ENCODE results near the gene ALG2.

ALG2 gene, protein sequence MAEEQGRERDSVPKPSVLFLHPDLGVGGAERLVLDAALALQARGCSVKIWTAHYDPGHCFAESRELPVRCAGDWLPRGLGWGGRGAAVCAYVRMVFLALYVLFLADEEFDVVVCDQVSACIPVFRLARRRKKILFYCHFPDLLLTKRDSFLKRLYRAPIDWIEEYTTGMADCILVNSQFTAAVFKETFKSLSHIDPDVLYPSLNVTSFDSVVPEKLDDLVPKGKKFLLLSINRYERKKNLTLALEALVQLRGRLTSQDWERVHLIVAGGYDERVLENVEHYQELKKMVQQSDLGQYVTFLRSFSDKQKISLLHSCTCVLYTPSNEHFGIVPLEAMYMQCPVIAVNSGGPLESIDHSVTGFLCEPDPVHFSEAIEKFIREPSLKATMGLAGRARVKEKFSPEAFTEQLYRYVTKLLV

DNA sequence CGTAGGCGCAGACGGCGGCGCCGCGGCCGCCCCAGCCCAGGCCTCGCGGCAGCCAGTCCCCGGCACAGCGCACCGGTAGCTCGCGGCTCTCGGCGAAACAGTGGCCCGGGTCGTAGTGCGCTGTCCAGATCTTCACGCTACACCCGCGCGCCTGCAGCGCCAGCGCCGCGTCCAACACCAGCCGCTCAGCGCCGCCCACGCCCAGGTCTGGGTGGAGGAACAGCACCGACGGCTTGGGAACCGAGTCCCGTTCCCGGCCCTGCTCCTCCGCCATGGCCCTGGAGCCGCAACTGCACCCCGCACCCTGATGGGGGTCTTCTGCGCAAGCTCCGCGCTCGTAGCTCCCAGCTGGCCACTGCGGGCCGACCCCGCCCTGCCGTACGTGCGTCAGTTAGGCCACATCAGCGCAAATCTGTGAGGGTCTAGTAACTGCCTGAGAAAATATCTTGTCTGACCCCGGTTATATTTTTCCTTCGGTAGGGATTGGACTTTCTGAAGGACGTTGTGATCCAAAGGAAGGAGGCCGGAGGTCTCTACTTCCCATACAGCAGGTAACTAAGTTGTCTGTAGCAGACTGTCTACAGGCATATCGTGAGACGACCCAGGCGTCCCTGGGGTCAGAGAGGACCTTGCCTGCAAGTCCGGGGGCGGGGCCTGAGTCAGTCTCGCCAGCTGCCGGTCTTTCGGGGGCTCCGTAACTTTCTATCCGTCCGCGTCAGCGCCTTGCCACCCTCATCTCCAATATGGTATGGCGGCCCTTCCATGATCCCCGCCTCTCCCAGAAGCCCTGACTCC, at the start of gene ALG2, which contains the start of gene SEC61B:
Gene ALG2, minus strand, starts transcription at position 322 of the 795 bp plus-strand sequence. Its CDS starts 48 bp downstream, at position 274.
Gene SEC61B, plus strand, starts transcription at position 662 of the 795 bp plus-strand sequence. Its CDS starts 82 bp downstream, at position 744.
- peak; percentile 94 for DNase-seq

DNA sequence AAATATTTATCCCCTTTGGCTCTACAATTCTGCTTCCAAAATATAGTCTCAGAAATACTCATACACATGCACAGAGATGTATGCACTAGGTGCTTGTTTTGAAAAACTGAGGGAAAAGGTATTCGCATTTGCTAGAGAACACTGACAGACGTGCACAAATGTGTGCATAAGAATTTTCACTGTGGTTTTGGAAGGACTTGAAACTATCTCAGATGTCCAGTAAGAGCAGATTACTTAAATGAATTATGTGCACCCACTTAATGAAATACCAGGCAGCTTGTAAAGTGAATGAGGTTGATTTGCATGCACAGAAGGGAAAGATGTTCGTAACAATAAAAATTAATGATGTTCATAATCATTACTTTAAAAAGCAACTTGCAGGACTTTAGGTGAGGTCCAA, 48.7 kb upstream of the ALG2 start:
- no peak for DNase-seq

DNA sequence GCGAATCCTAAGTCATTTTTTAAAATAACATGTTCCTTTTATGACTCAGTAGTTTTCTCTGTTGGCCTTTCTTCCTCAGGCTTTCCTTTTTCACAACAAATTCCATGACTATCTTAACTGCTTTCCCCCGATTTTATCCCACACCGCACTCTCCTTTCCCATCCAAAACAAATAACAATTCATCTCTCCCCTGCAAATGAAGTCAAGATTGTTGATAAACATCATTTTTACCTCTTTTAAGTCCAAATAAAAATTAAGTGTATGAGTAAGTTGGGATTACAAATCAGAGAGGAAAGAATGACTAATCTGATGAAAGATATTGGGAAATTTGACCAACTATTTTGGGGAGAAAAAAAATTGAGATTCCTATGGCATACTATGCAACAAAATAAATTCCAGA, 47.7 kb upstream of the ALG2 start:
- peak; percentile 41 for DNase-seq

DNA sequence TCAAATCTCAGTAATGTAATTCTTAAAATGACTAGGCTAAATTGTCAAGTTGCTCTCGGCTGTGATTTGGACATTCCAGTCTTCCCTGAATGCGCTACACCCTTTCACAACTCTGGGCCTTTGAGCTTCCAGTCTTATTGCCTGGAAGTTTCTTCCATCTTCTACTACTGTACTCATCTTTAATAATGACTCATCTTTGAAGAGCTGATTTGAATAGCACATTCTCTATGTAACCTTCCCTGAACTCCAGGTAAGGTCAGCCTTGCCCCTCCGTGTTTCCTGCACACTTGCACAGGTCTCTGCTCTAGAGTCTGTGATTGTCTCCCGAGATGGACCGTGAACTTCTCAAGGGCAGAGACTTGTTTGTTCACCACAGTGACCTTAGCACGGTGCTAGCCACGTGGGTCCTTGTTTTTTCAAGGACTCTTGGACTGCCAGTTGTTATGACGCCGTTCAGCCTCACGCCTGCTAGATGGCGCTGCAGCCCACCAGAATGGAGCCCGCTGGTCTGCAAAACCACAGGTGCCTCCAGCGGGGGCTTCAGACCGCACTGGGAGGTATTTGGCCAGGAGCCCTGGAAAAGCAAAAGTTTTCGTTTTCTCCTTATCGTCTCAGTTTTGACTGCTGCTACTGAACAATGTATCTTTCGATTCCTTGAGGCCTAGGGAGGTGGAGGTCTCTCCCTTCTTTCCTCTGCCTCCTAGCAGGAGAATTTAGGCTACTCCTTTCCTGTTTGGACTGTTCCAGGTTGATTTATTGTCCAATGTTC, 44.7 kb upstream of the ALG2 start:
- DNase-seq: peak; percentile 79

DNA sequence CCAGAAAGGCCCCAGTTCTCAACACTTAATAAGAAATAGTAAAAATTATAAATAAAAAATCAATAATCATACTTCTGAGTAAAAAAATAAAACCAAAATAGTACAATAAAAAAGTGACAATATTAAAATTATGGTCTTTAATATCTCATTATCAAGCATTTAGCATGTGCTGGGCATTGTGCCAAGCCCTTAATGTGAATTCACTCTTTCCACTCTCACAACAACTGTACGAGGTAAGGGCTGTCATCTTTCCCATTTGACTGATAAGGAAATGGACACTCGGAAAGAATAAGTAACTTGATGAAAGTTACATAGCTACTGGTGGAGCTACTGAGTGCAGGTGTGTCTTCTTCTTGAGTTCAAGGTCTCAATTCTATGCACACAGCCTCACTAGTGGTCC, 43.9 kb upstream of the ALG2 start:
- DNase-seq: no peak

DNA sequence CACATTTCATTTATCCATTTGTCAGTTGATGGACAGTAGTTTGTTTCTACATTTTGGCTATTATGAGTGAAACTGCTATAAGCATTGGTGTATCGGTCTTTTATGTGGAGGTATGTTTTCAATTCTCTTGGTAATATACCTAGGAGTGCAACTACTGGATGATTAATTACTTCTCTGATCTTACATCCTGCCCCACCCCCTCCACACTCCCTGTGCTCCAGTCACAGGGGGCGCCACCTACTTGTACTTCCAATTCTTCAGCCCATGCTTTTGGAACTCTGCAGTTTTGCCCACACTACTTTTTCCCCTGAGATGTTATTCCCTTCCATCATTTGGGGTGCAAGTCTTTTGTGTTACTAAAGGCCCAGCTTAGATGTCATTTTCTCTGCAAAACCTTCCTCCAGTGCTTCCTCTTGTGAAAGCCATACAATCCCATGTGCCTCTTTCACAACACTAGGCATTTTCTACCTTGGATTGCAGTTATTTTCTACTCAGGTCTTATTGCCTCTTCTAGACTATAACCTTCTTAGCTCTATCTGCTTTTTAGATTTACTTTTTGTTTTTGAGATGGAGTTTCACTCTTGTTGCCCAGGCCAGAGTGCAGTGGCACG, 42.4 kb upstream of the ALG2 start:
- DNase-seq: no peak

DNA sequence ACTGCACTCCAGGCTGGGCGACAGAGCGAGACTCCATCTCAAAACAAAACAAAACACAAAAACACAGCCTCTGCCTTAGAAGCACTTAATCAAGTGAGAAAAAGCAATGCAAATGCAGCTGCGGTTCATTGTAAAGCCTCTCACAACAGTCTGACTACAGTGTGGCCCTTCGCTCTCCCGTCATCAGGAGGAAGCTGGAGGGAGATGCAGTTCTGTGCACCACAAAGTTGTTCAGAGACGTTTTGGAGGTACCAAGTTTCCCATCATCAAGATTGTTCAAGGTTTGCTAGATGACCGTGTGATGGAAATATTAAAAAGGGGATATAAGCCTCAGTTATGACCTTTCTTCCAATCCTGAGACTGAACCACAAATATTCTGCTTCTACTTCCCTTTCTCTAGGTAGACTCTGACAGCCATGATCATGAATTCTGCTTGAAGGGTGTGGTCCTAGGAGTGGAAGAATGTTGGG, 41.2 kb upstream of the ALG2 start:
- DNase-seq: no peak

DNA sequence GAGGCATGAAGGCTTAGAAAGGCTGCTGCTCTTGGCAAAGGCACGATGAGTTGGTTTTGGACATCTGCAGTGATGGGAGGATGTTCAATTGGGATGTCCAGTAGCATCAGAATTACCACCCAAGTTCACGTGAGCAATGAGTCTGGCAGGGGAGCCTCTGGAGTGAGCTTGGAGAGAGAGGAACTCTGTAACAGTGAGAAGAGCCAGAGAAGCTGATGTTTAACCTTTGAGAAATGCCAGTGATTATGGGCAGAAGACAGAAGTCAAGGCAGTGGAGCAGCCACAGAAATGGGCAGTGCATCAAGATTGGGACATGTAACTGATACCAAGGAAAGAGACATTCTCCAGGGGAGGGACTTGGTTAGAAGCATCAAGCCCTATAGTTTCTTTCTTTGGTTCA, 40.2 kb upstream of the ALG2 start:
- no peak for DNase-seq

DNA sequence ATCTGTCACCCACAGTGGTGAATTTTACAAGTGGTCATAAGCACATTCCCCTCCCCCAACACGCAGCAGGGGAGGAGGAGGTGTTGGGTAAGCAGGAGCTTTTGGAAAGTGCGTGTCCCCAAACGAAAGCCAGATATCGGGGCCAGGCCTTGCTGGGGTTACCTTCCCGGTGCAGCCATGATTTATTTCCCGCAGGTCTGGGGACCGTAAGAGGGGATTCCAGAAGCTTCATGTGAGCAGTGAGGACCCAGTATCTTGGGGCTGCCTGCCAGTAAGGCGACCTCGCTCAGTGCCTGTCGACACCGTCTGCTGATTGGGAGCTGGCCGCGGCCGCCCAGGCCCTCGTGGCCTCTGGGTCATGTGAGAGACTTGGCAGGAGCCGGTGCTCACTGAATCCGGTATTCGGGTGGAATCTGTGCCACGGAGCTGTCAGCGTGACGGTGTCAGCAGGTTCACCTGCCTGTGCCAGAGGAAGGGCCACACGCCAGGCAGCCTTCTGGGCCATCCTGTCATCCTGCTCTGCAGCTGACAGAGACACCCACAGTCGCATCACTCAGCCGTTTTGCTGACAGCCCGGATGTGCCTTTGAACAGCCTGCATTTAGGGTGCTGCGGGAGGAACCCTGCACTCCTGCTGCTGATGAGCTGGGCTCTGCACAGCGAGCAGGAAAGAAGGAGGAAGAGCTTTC, 37.6 kb upstream of the ALG2 start:
- no peak for DNase-seq

DNA sequence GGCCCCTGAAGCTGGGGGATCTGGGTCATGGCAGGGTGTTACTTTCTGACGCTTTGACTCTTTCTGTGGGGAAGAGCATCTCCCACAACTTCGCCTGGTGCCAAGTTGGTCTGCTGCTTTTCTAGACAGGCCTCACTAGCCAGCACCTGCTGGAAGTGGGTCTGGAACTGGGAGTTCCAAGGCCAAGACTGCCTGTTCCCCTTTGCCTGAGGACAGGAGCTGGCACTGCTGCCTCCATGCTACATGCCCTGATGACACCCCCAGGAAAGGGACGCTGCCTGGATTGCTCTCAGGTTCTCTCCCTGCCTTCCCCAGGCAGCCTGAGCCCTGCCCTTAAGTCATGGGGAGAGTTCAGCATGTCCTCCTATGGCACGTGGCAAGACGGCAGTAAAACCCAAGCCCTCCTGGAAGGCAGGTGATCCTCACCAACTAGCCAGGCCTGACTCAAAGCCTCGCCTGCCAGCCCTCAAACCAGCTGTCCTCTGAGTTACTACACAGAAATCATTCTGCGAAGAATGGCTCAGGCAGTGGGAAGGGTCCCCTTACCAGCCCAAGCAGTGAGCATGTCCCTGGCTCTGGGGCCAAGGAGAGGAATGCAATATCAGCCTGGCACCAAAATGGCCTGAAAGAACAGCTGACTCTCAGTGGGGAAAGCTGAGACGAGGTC, 36.1 kb upstream of the ALG2 start:
- DNase-seq: no peak

DNA sequence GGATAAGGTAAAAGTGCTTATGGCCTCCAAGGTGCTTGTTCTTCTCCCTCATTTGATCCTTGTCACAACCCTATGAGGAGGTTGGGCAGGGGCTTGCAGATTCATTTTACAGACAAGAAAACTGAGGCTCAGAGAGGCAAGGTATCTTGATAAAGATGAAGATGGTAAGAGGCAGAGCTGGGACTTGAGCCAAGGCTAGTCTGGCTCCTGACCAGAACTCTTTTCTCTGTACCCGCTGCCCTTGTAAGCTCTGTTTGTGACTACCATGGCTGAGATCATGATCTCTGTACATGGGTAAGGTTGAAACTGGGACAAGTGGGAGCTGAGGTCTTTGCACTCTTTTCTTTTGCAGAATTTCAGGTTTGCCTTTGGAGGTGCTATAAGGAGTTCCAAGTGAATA, 33.9 kb upstream of the ALG2 start:
- no peak for DNase-seq

DNA sequence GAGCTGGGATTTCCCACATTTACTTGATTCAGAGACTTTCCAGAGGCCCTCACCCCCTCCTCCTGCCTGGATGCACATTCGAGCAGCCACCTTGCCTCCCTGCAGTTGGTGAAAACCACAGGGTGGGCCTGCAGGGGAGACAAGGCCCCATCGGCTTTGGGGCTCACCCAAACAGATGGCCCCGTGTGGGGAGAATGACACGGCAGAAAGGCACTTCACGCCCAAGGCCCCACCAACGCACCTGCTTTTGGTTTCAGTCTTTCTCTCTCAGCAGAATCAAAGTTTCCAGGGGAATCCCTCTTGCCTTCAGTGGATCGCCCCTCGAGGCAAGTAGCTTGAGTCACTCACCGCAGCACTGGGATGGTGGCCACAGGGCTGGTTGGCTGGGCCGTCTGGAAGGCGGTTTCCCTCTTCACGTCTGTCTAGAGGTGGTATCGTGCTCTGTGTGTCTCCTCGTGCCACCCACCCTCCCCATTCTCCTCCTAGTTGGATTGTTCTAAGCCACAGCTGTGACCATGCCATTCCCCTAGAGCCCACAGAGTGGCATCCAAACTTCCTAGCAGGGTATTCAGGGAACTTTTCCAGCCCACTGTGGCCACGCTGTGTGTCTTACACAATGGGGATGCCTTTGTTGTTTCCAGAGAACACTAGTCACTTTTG, 32.2 kb upstream of the ALG2 start:
- DNase-seq: no peak

DNA sequence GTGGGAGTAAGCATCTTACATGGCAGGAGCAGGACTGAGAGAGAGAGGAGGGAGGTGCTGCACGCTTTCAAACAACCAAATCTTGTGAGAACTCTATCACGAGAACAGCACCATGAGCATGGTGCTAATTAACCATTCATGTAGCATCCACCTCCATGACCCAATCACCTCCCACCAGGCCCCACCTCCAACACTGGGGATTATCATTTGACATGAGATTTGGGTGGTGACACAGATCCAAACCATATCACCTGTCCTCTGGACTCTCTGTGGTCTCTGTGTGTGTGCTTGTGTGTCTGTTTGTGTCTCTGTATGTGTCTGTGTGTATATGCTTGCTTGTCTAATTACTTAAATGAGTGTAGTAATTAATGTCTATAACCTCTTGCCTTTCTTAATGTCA, 31.4 kb upstream of the ALG2 start:
- no peak for DNase-seq

DNA sequence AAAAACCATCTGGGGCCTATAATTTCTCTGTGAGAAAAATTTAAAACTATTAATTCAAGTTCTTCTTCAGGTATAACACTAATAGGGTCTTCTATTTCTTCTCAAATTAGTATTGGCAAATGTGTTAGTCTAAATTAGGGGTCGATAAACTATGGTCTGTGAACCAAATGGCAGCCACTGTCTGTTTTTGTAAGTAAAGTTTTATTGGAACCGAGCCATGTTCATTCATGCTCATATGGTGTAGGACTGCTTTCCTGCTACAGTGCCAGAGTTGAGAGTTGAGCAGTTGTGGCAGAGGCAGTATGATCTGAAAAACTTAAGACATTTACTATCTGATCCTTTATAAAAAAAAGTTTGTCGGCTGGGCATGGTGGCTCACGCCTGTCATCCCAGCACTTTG, 29.4 kb upstream of the ALG2 start:
- no peak for DNase-seq

DNA sequence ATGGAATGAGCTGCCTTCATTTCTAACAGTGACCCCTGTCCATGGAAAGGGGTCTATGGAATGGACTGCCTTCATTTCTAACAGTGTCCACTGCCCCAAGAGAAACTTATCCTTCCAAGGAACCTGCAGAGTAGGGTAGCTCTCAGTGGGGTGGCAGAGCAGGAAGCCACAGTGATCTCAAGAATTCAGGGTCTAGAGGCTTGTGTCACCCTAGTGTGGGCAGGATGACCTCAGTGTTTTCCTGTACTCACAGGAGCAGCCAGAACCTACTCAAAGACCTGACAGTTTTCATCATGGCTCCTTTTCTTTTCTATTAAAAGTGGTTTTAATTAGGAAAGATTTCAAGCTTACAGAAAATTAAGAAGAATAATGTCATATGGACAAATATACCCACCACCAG, 27.9 kb upstream of the ALG2 start:
- no peak for DNase-seq

DNA sequence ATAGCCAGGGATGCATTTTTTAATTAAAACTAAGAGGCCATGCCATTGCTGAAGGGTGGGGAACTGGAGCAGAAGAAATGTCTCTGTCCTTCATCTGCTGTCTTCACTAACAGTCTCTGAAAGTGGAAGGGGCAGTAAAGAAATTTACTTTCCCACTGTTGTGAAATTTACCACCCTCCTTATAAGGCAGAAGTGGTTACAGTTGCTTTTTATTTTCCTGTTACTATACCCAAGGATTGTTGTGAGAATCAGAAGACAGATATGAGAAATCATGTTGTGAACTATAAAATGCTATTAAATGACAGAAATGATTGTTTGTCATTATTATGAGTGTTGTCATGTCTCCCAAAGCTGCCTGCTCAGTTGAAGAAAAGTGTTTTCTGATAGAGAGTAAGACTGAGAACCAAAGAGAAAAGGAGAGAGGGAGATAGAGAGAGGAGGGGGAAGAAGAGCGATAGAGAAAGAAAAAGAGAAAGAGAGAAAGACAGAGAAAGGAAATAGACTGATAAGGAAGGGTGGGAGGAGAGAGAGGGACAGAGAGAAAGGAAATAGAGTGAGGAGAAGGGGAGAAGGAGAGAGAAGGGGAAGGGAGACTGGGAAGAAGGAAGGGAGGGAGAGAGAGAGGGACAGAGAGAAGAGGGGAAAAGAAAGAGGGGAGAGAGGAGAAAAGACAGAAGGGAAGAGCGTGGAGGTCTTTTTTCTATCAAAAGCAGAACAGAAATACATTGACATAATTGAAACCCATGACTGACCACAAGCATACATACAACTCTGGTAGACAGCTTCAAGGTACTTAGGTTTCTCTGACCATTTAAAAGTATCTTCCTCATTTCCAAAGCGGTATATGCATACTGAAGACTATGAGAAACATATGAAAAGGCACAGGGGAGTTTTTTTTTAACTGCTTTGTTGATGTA, 22.9 kb upstream of the ALG2 start:
- DNase-seq: no peak

DNA sequence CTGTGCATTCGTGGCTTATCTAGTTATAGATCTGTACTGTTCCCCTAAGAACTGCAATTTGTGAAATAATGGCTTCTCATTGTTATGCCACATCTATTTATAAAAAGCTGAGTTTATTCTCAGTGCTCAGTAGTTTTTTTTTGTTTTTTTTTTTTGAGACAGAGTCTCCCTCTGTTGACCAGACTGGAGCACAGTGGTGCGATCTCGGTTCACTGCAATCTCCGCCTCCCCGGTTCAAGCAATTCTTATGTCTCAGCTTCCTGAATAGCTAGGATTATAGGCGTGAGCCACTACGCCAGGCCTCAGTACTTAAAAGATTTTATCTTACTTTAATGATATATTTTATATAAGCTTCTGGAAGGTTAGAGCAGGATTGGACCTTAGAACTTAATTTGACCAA, 19.4 kb upstream of the ALG2 start:
- no peak for DNase-seq

DNA sequence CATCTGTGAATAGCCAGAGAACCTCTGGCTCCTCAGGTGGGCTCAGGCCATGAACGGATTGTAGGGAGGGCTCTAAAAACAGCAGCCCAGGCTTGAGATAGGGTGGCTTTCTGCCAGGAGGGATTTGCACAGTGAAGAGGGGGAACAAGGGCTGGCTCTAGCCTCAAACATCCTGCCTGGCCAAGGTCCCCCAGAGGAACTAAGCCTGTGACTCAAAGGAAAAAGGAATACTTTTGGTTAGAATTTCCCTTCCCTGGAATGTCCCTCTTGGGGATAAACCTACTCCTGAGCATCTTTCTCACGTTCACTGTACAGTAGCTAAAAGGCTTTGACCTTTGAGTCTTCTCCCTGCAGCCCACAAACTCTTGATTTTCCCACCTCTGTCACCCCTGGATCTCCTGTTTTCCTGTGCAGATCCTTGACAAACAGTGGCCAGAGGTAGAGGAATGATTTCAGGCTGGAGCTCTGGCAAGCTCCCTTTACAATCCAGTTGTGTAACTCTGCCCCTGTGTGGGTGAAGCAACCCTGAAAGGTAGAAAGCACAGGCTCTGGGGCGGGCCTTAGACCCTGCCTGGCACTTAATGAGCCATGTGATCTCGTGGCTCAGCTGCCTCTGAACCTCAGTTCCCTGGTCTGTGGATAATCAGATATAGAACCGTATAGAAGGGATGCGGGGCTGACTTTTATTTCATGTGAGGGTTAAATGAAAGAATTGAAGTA, 17.8 kb upstream of the ALG2 start:
- peak; percentile 41 for DNase-seq

DNA sequence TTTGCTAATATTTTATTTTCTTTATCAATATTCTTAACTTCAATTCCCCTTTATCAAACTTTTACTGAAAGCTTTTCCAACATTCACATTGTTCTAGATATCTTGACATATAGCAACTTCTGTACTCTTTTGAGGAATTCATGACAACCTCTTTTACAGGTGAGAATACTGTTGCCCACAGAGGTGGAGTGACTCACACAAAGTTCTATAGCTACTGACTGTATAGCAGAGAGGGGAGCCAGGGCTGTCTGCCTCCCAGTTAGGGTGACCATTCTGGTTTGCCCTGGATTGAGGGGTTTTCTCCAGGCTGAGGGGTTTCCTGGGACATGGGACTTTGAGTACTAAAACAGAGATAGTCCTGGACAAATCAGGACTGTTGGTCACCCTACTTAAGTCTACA, 16.6 kb upstream of the ALG2 start:
- no peak for DNase-seq
